KOPT-K1 (cell line): ENCODE results near the gene HYAL2.

Experiments
- H3K27ac ChIP-seq: fragments of 200-600 bp; sonication (generic); 2 replicates; pipeline ENCODE4 v1.5.1; 2016; ENCODE audit warnings: antibody characterized with exemption, mild to moderate bottlenecking, low read depth, low read length; ENCODE audit not compliant: poor library complexity, severe bottlenecking
- H3K36me3 ChIP-seq: fragments of 200-600 bp; sonication (generic); 2 replicates; pipeline ENCODE4 v1.5.1; 2017; ENCODE audit warnings: antibody characterized with exemption, mild to moderate bottlenecking, low read length, moderate library complexity; ENCODE audit not compliant: insufficient read depth
- H3K9me3 ChIP-seq: fragments of 200-600 bp; sonication (generic); 2 replicates; pipeline ENCODE4 v1.5.1; 2017; ENCODE audit warnings: antibody characterized with exemption, low read length, mild to moderate bottlenecking; ENCODE audit not compliant: insufficient read depth, poor library complexity, severe bottlenecking

Gene HYAL2

DNA sequence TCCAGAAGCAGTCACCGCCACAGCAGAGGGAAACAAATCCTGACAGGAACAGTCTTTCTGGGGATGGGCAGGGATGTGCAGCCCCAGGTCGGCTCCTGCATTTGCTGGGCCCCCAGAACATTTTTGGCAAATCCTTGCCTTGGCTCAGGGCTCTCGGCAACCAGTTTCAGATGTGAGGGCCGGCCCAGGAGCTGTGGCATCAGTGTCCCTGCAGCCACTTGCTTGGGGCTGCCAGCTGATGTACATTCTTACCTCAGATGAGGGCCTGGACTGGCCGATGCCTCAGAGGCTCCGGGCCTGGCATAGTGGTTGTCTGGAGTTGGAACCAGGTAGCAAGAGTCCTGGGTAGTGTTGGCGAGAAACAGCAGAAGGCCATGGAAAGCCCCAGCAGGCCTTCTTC is 32.3 kb upstream of the HYAL2 start:
- Histone ChIP-seq H3K9me3 (no peaks in the 10 kb centered on the region), H3K27ac (no peak overlapping the region), H3K36me3 (peaks cover 64% of the 10 kb centered on the region)

DNA sequence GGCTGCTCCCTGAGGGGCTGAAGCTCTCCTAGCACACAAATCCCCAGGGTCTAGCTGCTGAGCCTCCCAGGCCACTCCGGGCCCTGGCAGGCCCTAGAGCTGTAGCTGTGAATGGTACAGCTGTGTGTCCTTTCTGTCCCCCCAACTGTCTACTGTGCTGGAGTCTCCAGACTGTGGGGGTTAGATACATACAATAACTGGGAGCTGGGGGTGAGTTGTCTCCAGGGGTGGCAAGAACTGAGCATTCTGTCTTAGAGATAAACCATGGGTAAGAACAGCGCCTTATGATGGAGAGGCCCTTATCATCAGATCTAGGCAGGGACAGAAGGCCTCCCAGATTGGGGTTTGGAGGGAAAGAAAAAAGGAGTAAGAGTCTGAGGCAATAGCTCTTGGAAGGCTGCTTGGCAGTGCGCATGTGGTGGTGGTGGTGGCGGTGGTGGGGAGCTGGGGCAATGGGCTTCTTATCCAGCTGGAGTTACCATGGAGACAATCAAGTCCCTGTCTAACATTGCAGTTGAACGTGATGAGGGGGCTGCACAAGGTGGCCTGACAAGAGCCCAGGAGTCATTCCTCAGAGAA is 31.7 kb upstream of the HYAL2 start:
- Histone ChIP-seq H3K9me3 (no peaks in the 10 kb centered on the region), H3K27ac (no peak overlapping the region), H3K36me3 (peaks cover 68% of the 10 kb centered on the region)

DNA sequence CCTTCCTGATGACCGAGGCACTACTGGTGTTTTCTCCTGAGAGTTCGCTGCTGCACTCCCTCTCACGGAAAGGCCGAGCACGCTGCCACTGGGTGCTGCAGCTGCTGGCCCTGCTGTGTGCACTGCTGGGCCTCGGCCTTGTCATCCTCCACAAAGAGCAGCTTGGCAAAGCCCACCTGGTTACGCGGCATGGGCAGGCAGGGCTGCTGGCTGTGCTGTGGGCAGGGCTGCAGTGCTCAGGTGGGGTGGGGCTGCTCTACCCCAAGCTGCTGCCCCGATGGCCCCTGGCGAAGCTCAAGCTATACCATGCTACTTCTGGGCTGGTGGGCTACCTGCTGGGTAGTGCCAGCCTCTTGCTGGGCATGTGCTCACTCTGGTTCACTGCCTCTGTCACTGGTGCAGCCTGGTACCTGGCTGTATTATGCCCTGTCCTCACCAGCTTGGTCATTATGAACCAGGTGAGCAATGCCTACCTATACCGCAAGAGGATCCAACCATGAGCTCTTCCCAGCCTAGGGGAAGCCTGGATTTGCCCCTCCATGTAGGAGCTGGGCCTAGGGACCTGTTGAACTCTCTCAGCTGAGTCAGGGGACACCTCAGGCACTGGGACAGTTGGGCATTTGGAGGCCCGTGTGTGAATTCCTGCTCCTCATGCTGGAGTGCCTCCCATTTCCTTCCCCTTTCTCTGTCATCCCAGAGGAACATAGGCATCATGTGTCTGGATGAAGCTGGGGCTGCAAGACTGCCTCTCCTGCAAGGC is 30.9 kb upstream of the HYAL2 start:
- Histone ChIP-seq H3K36me3 (peaks cover 75% of the 10 kb centered on the region), H3K27ac (no peak overlapping the region), H3K9me3 (no peaks in the 10 kb centered on the region)

GRCh38 chr3:50352781-50353180 is 30.2 kb upstream of the HYAL2 start:
- Histone ChIP-seq H3K36me3 (peaks cover 78% of the 10 kb centered on the region), H3K9me3 (no peaks in the 10 kb centered on the region), H3K27ac (no peak overlapping the region)

DNA sequence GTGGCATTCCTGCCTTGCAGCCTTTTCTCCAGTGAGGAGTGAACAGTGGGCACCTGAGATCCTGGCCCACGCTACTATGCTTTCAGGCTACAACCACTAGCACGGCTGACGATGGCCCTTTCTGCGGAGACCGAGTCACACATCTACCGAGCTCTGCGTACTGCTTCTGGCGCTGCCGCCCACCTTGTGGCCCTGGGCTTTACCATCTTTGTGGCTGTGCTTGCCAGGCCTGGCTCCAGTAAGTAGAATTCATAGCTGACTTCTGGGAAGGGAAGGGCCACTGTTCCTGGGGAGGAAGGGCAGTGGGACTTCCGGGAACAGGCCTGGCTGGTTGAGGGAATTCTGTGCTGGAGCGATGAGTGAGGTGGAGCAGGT is 28.8 kb upstream of the HYAL2 start:
- H3K9me3 ChIP-seq = no peaks in the 10 kb centered on the region
- H3K27ac ChIP-seq = peak overlapping the region; percentile 78
- peaks cover 69% of the 10 kb centered on the region for H3K36me3 ChIP-seq

DNA sequence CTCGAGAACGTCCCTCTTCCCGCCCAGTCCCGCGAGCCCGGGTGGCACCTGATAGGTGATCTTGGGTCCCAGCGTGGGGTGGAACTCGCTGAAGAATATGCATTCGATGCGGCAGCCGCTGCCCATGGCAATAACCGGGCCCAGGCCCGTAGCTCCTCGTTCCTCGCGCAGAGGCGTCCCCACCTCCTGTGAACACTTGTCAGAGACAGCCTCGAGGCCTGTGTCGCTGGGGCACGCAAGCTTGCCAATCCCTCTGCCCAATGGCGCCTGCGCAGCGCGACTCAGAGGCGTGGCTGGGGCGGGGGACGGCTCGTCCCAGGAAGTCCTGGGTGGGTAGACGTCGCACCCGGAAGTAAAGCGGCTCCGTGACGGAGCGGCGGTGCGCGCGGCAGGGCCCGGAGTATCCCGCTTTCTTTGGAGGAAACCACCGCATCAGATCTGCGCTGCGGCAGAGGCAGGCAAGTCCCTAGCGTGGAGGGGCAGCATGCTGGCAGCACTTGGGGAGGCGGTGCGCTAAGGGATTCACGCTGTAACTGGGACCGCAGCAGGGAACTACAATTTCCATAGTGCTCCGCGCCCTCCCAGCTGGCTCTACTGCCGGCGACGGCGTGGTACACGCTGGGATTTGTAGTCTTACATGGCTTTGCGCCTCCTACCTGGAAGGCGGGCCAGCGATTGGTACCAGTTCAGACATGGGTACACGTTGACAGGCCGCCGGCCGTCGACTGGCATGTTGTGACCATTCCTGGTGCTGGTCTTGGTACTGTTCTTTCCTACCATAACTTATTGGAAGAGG is 28.2 kb upstream of the HYAL2 start, which contains the start of the genes CYB561D2 and NPRL2:
CYB561D2 (plus strand) TSS at position 336 of the 796 bp plus-strand sequence. CDS start 572 bp downstream, outside the sequence.
NPRL2 (minus strand) TSS at position 249 of the 796 bp plus-strand sequence; CDS start at position 126, 123 bp downstream.
- peaks cover 63% of the 10 kb centered on the region for H3K36me3 ChIP-seq

GRCh38 chr3:50350213-50350526 is 27.6 kb upstream of the HYAL2 start:
- peak overlapping the region; percentile 78 for H3K27ac ChIP-seq
- H3K36me3 ChIP-seq = peaks cover 57% of the 10 kb centered on the region
- no peaks in the 10 kb centered on the region for H3K9me3 ChIP-seq

More for the DNA sequence above, 28.2 kb upstream of the HYAL2 start, which contains the start of the genes CYB561D2 and NPRL2:
- no peaks in the 10 kb centered on the region for H3K9me3 ChIP-seq
- H3K27ac ChIP-seq = peak within 1 kb of the TSS; percentile 78

- H3K9me3 ChIP-seq = no peaks in the 10 kb centered on the region
- peaks cover 29% of the 10 kb centered on the region for H3K36me3 ChIP-seq
- H3K27ac ChIP-seq = no peak overlapping the region
Observed at GRCh38 chr3:50347187-50347813, 24.8 kb upstream of the HYAL2 start.

GRCh38 chr3:50345586-50346234 is 23.2 kb upstream of the HYAL2 start, which contains the start of gene ZMYND10:
Gene ZMYND10 (minus strand): TSS chr3:50345732. CDS start chr3:50345579, 153 bp downstream.
- H3K27ac ChIP-seq = no peak within 1 kb of the TSS
- no peaks in the 10 kb centered on the region for H3K9me3 ChIP-seq
- H3K36me3 ChIP-seq = peaks cover 22% of the 10 kb centered on the region

GRCh38 chr3:50345008-50345407 is 22.5 kb upstream of the HYAL2 start:
- Histone ChIP-seq H3K27ac (no peak overlapping the region), H3K9me3 (no peaks in the 10 kb centered on the region), H3K36me3 (peaks cover 22% of the 10 kb centered on the region)

DNA sequence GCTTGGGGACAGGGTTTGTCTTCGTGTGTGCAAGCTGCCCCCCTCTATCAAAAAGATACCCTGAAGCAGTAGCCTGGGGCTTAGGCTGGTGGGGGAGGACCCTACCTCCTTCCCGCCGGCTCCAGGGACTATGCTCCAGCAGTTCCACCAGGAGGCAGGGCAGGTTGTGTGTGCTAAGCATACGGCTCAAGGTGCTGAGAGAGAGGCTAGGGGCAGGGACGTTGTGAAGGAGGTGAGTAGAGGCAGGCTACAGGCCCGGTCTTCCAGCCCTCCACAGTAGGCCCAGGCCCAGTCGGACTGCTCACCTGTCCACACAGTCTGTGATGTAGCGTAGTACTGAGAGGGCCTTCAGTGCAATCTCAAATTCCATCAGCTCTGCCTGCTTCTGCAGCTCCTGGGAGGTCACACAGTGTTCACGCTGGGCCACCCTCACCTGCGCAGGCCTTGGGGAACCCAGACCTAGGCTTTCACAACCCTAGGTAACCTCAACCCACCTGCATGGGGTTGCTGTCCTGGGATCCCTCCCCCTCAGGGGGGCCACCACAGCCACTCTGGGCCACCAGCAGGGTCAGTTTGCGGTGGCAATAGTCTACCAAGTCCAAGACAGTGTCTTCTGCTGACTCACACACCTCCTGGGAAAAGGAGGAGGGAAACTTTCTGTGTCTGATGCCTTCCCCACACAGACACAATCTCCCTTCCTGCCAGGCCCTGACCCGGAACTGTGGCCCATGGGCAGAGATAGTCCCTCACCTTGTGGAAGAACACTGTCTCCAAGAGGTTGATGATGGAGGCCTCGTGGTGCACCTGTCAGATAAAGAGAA is 20.5 kb upstream of the HYAL2 start:
- H3K36me3 ChIP-seq = peaks cover 8% of the 10 kb centered on the region; the same call in 1 of the 2 replicates
- H3K27ac ChIP-seq = no peak overlapping the region
- H3K9me3 ChIP-seq = no peaks in the 10 kb centered on the region

DNA sequence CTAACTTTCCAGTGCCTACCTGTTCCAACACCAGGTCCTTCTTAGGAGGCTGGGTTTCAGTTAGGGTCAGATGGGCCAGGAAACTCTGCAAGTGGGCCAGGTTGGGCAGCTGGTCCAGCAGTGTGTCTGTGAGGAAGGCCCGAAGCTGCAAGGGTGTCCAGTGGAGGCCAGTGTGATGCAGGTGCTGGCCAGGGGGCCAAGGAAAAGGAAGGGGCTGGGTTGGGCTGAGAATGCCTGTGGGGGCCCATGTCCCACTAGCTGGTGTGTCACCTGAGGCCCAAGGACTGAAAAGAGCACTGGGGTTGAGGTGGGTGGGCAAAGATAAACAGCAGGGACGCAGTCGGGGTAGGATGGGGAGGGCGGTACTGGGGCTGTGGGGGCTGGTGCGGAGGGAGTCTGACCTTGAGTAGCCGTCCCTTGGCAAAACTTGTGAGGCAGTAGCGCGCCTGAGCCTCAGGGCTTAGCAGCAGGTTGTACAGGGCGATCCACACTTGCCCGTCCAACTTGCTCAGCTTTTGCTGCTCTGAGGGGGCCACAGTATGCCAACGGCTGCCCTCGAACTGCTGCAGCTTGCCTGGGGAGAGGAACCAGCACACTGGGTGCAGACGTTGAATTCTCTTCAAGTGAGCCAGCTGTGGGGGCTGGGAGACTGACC is 19.6 kb upstream of the HYAL2 start:
- Histone ChIP-seq H3K36me3 (no peaks in the 10 kb centered on the region), H3K9me3 (no peaks in the 10 kb centered on the region), H3K27ac (no peak overlapping the region)

GRCh38 chr3:50341537-50341936 is 19.0 kb upstream of the HYAL2 start:
- H3K9me3 ChIP-seq = no peaks in the 10 kb centered on the region
- no peak overlapping the region for H3K27ac ChIP-seq
- H3K36me3 ChIP-seq = no peaks in the 10 kb centered on the region
